HG03469 (cell line): ENCODE data around the gene CCDC90B.
"Not testable (repeated sequence)": the region's sequence is repeated elsewhere in the genome, so short reads cannot be mapped to it uniquely, and the experiment has no call there.

Experiments used
- ATAC-seq: cut with Tn5 transposase; IDR thresholded peaks from one replicate; pipeline ENCODE4 v1.9.1; 2021; ENCODE audit warnings: mild to moderate bottlenecking, moderate library complexity, moderate number of reproducible peaks; ENCODE audit not compliant: unreplicated experiment

The CCDC90B gene

GRCh38 chr11:83285771-83286528 is at the start of gene CCDC90B:
Gene CCDC90B, minus strand, starts transcription at chr11:83286367. Its CDS starts 395 bp downstream, at chr11:83285972.
- peak; percentile 83 for ATAC-seq

- no peak for ATAC-seq
Measured at GRCh38 chr11:83335446-83336070, 49.4 kb upstream of the CCDC90B start.

- no peak for ATAC-seq
Measured at GRCh38 chr11:83330303-83330702, 44.1 kb upstream of the CCDC90B start.

GRCh38 chr11:83326326-83326725 is 40.2 kb upstream of the CCDC90B start:
- ATAC-seq, result no peak

GRCh38 chr11:83319346-83319745 is 33.2 kb upstream of the CCDC90B start:
- no peak for ATAC-seq

GRCh38 chr11:83318931-83319330 is 32.8 kb upstream of the CCDC90B start:
- ATAC-seq, result no peak

- ATAC-seq, result no peak
Measured at GRCh38 chr11:83317757-83318690, 31.9 kb upstream of the CCDC90B start.

- not testable (repeated sequence) for ATAC-seq
Measured at GRCh38 chr11:83316897-83317268, 30.7 kb upstream of the CCDC90B start.

- ATAC-seq, result not testable (repeated sequence)
Measured at GRCh38 chr11:83316143-83316896, 30.2 kb upstream of the CCDC90B start.

- no peak for ATAC-seq
Measured at GRCh38 chr11:83312430-83312829, 26.3 kb upstream of the CCDC90B start.

- ATAC-seq, result no peak
Measured at GRCh38 chr11:83311701-83312100, 25.5 kb upstream of the CCDC90B start.

GRCh38 chr11:83310718-83311117 is 24.6 kb upstream of the CCDC90B start:
- no peak for ATAC-seq

- not testable (repeated sequence) for ATAC-seq
Measured at GRCh38 chr11:83308536-83308935, 22.4 kb upstream of the CCDC90B start.

- no peak for ATAC-seq
Measured at GRCh38 chr11:83306200-83307080, 20.3 kb upstream of the CCDC90B start.

GRCh38 chr11:83303316-83303715 is 17.1 kb upstream of the CCDC90B start:
- no peak for ATAC-seq

- no peak for ATAC-seq
Measured at GRCh38 chr11:83302151-83302550, 16.0 kb upstream of the CCDC90B start.

GRCh38 chr11:83299681-83300080 is 13.5 kb upstream of the CCDC90B start:
- ATAC-seq, result no peak

- ATAC-seq, result no peak
Measured at GRCh38 chr11:83294208-83294607, 8.0 kb upstream of the CCDC90B start.

- no peak for ATAC-seq
Measured at GRCh38 chr11:83293457-83293774, 7.2 kb upstream of the CCDC90B start.
